HepG2 (cell line): ENCODE data around the gene LEMD1.

Experiments
- MYC ChIP-seq: sonication (generic); formaldehyde crosslinking; IDR thresholded peaks from 2 replicates; pipeline ENCODE4 v1.9.0; 2021; ENCODE audit warnings: missing genetic modification reagents, borderline replicate concordance
- ZNF280D ChIP-seq: sonication (generic); formaldehyde crosslinking; IDR thresholded peaks from 2 replicates; pipeline ENCODE4 v1.5.1; 2020; ENCODE audit warnings: mild to moderate bottlenecking, missing genetic modification reagents
- TF ChIP-seq, protein P1 (sequence below), 2 experiments: IDR thresholded peaks; 2 replicates each; pipeline ENCODE4 v1.6.1; 2011 to 2012; ENCODE audit warnings: low read length in 2 of 2, borderline replicate concordance in 1 of 2, low read depth in 1 of 2, mild to moderate bottlenecking in 1 of 2, moderate library complexity in 1 of 2

GRCh38 chr1:205456868-205457745, 35.3 kb upstream of the LEMD1 start:
- TF ChIP-seq MYC (CRISPR knock-in tag) (no peak), ZNF280D (CRISPR knock-in tag) (no peak)
- TF ChIP-seq, protein P1, sequence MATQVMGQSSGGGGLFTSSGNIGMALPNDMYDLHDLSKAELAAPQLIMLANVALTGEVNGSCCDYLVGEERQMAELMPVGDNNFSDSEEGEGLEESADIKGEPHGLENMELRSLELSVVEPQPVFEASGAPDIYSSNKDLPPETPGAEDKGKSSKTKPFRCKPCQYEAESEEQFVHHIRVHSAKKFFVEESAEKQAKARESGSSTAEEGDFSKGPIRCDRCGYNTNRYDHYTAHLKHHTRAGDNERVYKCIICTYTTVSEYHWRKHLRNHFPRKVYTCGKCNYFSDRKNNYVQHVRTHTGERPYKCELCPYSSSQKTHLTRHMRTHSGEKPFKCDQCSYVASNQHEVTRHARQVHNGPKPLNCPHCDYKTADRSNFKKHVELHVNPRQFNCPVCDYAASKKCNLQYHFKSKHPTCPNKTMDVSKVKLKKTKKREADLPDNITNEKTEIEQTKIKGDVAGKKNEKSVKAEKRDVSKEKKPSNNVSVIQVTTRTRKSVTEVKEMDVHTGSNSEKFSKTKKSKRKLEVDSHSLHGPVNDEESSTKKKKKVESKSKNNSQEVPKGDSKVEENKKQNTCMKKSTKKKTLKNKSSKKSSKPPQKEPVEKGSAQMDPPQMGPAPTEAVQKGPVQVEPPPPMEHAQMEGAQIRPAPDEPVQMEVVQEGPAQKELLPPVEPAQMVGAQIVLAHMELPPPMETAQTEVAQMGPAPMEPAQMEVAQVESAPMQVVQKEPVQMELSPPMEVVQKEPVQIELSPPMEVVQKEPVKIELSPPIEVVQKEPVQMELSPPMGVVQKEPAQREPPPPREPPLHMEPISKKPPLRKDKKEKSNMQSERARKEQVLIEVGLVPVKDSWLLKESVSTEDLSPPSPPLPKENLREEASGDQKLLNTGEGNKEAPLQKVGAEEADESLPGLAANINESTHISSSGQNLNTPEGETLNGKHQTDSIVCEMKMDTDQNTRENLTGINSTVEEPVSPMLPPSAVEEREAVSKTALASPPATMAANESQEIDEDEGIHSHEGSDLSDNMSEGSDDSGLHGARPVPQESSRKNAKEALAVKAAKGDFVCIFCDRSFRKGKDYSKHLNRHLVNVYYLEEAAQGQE (IDR thresholded peaks at IDR 0.05; ENCODE audit: borderline replicate concordance in 1 of 2, low read depth in 1 of 2, low read length in 2 of 2), result no peak
